Activated gamma-delta T cell treated with anti-CD3 and anti-CD28 coated beads, Interleukin-2, amount 50 U/mL, for 16 hours (primary cell): Measurements from ENCODE around the gene SIPA1L3.
"Not testable (repeated sequence)": the region's sequence is repeated elsewhere in the genome, so short reads cannot be mapped to it uniquely, and the experiment has no call there.

Experiments
- DNase-seq: peaks from one replicate; pipeline ENCODE4 v3.0.0-alpha.2; 2020; ENCODE audit warnings: low read depth

SIPA1L3 gene

GRCh38 chr19:38020311-38020710 lies 113.3 kb downstream of the SIPA1L3 start:
- DNase-seq: no peak

- DNase-seq: no peak
Measured at GRCh38 chr19:38021352-38021751, 114.3 kb downstream of the SIPA1L3 start.

GRCh38 chr19:38022791-38023670 lies 116.0 kb downstream of the SIPA1L3 start:
- DNase-seq: no peak

- no peak for DNase-seq
Measured at GRCh38 chr19:38023671-38024541, 116.9 kb downstream of the SIPA1L3 start.

- DNase-seq: no peak
Measured at GRCh38 chr19:38024992-38025908, 118.2 kb downstream of the SIPA1L3 start.

- DNase-seq: no peak
Measured at GRCh38 chr19:38025909-38026307, 118.9 kb downstream of the SIPA1L3 start.

GRCh38 chr19:38028913-38029510 lies 122.0 kb downstream of the SIPA1L3 start:
- DNase-seq: no peak

GRCh38 chr19:38030001-38030400 lies 123.0 kb downstream of the SIPA1L3 start:
- not testable (repeated sequence) for DNase-seq

GRCh38 chr19:38030686-38031422 lies 123.8 kb downstream of the SIPA1L3 start:
- DNase-seq: no peak

- DNase-seq: no peak
Measured at GRCh38 chr19:38031423-38031770, 124.4 kb downstream of the SIPA1L3 start.

GRCh38 chr19:38032151-38032550 lies 125.1 kb downstream of the SIPA1L3 start:
- no peak for DNase-seq

- DNase-seq: no peak
Measured at GRCh38 chr19:38032951-38033350, 125.9 kb downstream of the SIPA1L3 start.

GRCh38 chr19:38033658-38034491 lies 126.9 kb downstream of the SIPA1L3 start:
- DNase-seq: no peak

GRCh38 chr19:38034492-38034860 lies 127.5 kb downstream of the SIPA1L3 start:
- DNase-seq: no peak

- DNase-seq: no peak
Measured at GRCh38 chr19:38035515-38036495, 128.8 kb downstream of the SIPA1L3 start.

GRCh38 chr19:38036707-38037611 lies 130.0 kb downstream of the SIPA1L3 start:
- no peak for DNase-seq

GRCh38 chr19:38039966-38040365 lies 133.0 kb downstream of the SIPA1L3 start:
- DNase-seq: no peak

- DNase-seq: no peak
Measured at GRCh38 chr19:38042132-38042531, 135.1 kb downstream of the SIPA1L3 start.
